Common myeloid progenitor, CD34-positive (primary cell): Measurements from ENCODE around the gene ZDHHC1.

Experiments
- CTCF ChIA-PET: fragments of 350-600 bp; sonication (Branson Sonifier 250); formaldehyde crosslinking; loops from one replicate; lab custom pipeline; 2021; ENCODE audit warnings: antibody characterized with exemption; lab: Charles Lee
- POLR2A ChIA-PET: fragments of 350-600 bp; sonication (Branson Sonifier 250); formaldehyde crosslinking; loops from one replicate; lab custom pipeline; 2021; ENCODE audit warnings: antibody characterized with exemption; lab: Charles Lee
- DNase-seq, 3 donors: peaks; one replicate each; pipeline versions ENCODE4 v3.0.0 to v3.0.0-alpha.2; 2013
- H3K27ac ChIP-seq, 2 experiments: 1 replicate in 1 of 2; 2 replicates in 1 of 2; pipeline ENCODE4 v1.7.0; 2013; ENCODE audit warnings: inconsistent platforms in 2 of 2, low read length in 2 of 2, mild to moderate bottlenecking in 2 of 2, low read depth in 1 of 2, moderate library complexity in 1 of 2; ENCODE audit not compliant: severe bottlenecking in 2 of 2, insufficient read depth in 1 of 2, poor library complexity in 1 of 2
- H3K27me3 ChIP-seq, 5 experiments: replicated peaks in 2 of 5; 1 replicate in 3 of 5; 2 replicates in 2 of 5; pipeline versions ENCODE4 v1.6.1 to v1.7.0; 2013; ENCODE audit warnings: low read length in 4 of 5, mild to moderate bottlenecking in 2 of 5, moderate library complexity in 2 of 5, inconsistent platforms in 1 of 5; ENCODE audit not compliant: insufficient read depth in 5 of 5, control insufficient read depth in 4 of 5
- H3K36me3 ChIP-seq, 4 experiments: 1 replicate in 2 of 4; 2 replicates in 2 of 4; pipeline versions ENCODE4 v1.6.1 to v1.7.0; 2013; ENCODE audit warnings: low read length in 3 of 4, control low read depth in 1 of 4, mild to moderate bottlenecking in 1 of 4; ENCODE audit not compliant: control insufficient read depth in 4 of 4, insufficient read depth in 4 of 4
- H3K4me1 ChIP-seq, 4 experiments: 1 replicate in 3 of 4; 2 replicates in 1 of 4; pipeline versions ENCODE4 v1.6.1 to v1.7.1; 2013; ENCODE audit warnings: low read length in 3 of 4, mild to moderate bottlenecking in 3 of 4, control low read depth in 1 of 4, inconsistent platforms in 1 of 4, moderate library complexity in 1 of 4; ENCODE audit not compliant: control insufficient read depth in 4 of 4, insufficient read depth in 4 of 4; ENCODE audit errors: control extremely low read depth in 1 of 4
- H3K4me3 ChIP-seq, 7 experiments: 1 replicate in 4 of 7; 2 replicates in 3 of 7; pipeline versions ENCODE4 v1.5.1 to v1.7.0; 2013; ENCODE audit warnings: mild to moderate bottlenecking in 7 of 7, low read length in 6 of 7, moderate library complexity in 6 of 7, inconsistent platforms in 2 of 7, low read depth in 2 of 7, control low read depth in 1 of 7; ENCODE audit not compliant: insufficient read depth in 4 of 7, control insufficient read depth in 1 of 7; ENCODE audit errors: extremely low read depth in 1 of 7
- H3K9me3 ChIP-seq, 5 experiments: 1 replicate in 4 of 5; 2 replicates in 1 of 5; pipeline versions ENCODE4 v1.6.1 to v1.7.1; 2013; ENCODE audit warnings: low read length in 4 of 5, mild to moderate bottlenecking in 2 of 5, inconsistent platforms in 1 of 5, low read depth in 1 of 5, moderate library complexity in 1 of 5; ENCODE audit not compliant: control insufficient read depth in 4 of 5, insufficient read depth in 2 of 5; ENCODE audit errors: control extremely low read depth in 1 of 5
- WGBS: methylation state at CpG from one replicate; pipeline ENCODE4 v1.1.5; 2013; ENCODE audit not compliant: insufficient coverage; 5-methylcytosine and 5-hydroxymethylcytosine counted together

ZDHHC1 gene

GRCh38 chr16:67432506-67432890, 16.2 kb upstream of the ZDHHC1 start:
- POLR2A ChIA-PET: interaction anchor here (0.6 kb wide), 1 partner anchor 19 kb away, joined by 3 read pairs; no protein-coding TSS in a partner anchor
- peaks cover 0 to 16% (median 14%) of the 10 kb centered on the region in 4 experiments for H3K4me1 ChIP-seq

GRCh38 chr16:67431775-67432505, 15.7 kb upstream of the ZDHHC1 start:
- ChIA-PET POLR2A (interaction anchor here (0.9 kb wide), 1 partner anchor 21 kb away, joined by 3 read pairs; no protein-coding TSS in a partner anchor), CTCF (interaction anchor here (0.9 to 2.0 kb wide), 3 partner anchors 9 to 15 kb away, joined by 3 to 6 read pairs (median 5); no protein-coding TSS in a partner anchor)
- no peak overlapping the region for H3K27ac ChIP-seq
- peak overlapping the region in 3 of 7 experiments; percentile 45 to 56 (median 52) for H3K4me3 ChIP-seq
- peak in 1 of 3 donors; percentile 35 for DNase-seq
- peaks cover 0 to 51% (median 19%) of the 10 kb centered on the region in 5 experiments for H3K27me3 ChIP-seq
- peaks cover 0 to 16% (median 14%) of the 10 kb centered on the region in 4 experiments for H3K4me1 ChIP-seq
- no peaks in the 10 kb centered on the region for H3K9me3 ChIP-seq
- peaks cover 0 to 9% (median 3%) of the 10 kb centered on the region in 4 experiments for H3K36me3 ChIP-seq
- 58% methylated on average over 7 of the region's 13 CpGs for WGBS

More at GRCh38 chr16:67432506-67432890, 16.2 kb upstream of the ZDHHC1 start:
- DNase-seq: no peak
- Histone ChIP-seq H3K9me3 (no peaks in the 10 kb centered on the region), H3K27me3 (peaks cover 0 to 49% (median 19%) of the 10 kb centered on the region in 5 experiments), H3K36me3 (peaks cover 0 to 14% (median 7%) of the 10 kb centered on the region in 4 experiments), H3K27ac (no peak overlapping the region), H3K4me3 (no peak overlapping the region)
- CTCF ChIA-PET: interaction anchor here (1.1 to 3.3 kb wide), 2 partner anchors 15 to 33 kb away, joined by 3 to 17 read pairs; no protein-coding TSS in a partner anchor
- 60% methylated on average over 5 of the region's 5 CpGs for WGBS

GRCh38 chr16:67430977-67431774, 14.9 kb upstream of the ZDHHC1 start, which contains the start of gene HSD11B2:
Gene HSD11B2 (plus strand): TSS chr16:67431121. CDS start chr16:67431249, 128 bp downstream.
- POLR2A ChIA-PET: interaction anchor here (0.5 to 0.9 kb wide), 2 partner anchors 15 to 22 kb away, joined by 3 read pairs; no protein-coding TSS in a partner anchor
- Histone ChIP-seq H3K4me1 (peaks cover 0 to 16% (median 14%) of the 10 kb centered on the region in 4 experiments), H3K4me3 (peak within 1 kb of the TSS in 6 of 7 experiments; percentile 10 to 56 (median 44)), H3K27me3 (peaks cover 0 to 55% (median 22%) of the 10 kb centered on the region in 5 experiments), H3K27ac (no peak within 1 kb of the TSS), H3K36me3 (peaks cover 0 to 3% (median 0%) of the 10 kb centered on the region in 4 experiments), H3K9me3 (no peaks in the 10 kb centered on the region)
- WGBS: under 1% methylated on average over 68 of the region's 87 CpGs
- CTCF ChIA-PET: interaction anchor here (0.9 to 2.0 kb wide), 4 partner anchors 10 to 33 kb away, joined by 3 to 6 read pairs (median 4); no protein-coding TSS in a partner anchor
- peak; percentile 14 to 48 (median 35) for DNase-seq

GRCh38 chr16:67430504-67430976, 14.3 kb upstream of the ZDHHC1 start:
- Histone ChIP-seq H3K36me3 (no peaks in the 10 kb centered on the region), H3K27ac (no peak overlapping the region), H3K9me3 (no peaks in the 10 kb centered on the region), H3K4me1 (peaks cover 0 to 16% (median 14%) of the 10 kb centered on the region in 4 experiments), H3K4me3 (peak overlapping the region in 6 of 7 experiments; percentile 10 to 55 (median 43)), H3K27me3 (peaks cover 0 to 59% (median 26%) of the 10 kb centered on the region in 5 experiments)
- POLR2A ChIA-PET: interaction anchor here (0.5 kb wide), 1 partner anchor 14 kb away, joined by 3 read pairs; no protein-coding TSS in a partner anchor
- peak in 2 of 3 donors; percentile 41 to 54 for DNase-seq
- CTCF ChIA-PET: interaction anchor here (0.6 to 2.0 kb wide), 3 partner anchors 10 to 33 kb away, joined by 3 to 6 read pairs (median 3); no protein-coding TSS in a partner anchor
- WGBS: under 1% methylated on average over 44 of the region's 53 CpGs

- H3K36me3 ChIP-seq: no peaks in the 10 kb centered on the region
- DNase-seq: no peak
- H3K9me3 ChIP-seq: no peaks in the 10 kb centered on the region
- ChIA-PET POLR2A (no interaction called here), CTCF (interaction anchor here (0.6 to 10.0 kb wide), 7 partner anchors 9 to 60 kb away, joined by 3 to 149 read pairs (median 5); no protein-coding TSS in a partner anchor)
- peaks cover 0 to 16% (median 14%) of the 10 kb centered on the region in 4 experiments for H3K4me1 ChIP-seq
- 35% methylated on average over 9 of the region's 13 CpGs for WGBS
- H3K27me3 ChIP-seq: peaks cover 0 to 64% (median 28%) of the 10 kb centered on the region in 5 experiments
- H3K27ac ChIP-seq: no peak overlapping the region
- H3K4me3 ChIP-seq: peak overlapping the region in 4 of 7 experiments; percentile 38 to 55 (median 49)
These were observed 13.7 kb upstream of the ZDHHC1 start for GRCh38 chr16:67429799-67430503.
